ENCODE data around the gene EEF1A1. TPM values are rescaled to one million over a fixed set of nuclear protein-coding genes. Genes with fewer than 3 reads are reported as not detected.
"Not testable (repeated sequence)": the region's sequence is repeated elsewhere in the genome, so short reads cannot be mapped to it uniquely, and the experiment has no call there.

The EEF1A1 gene
- over 10,000 TPM in 11 of 12 donors, 1,000 to 10,000 TPM in 1; 5,408 to 26,661 (median 22,680) TPM for polyA plus RNA-seq (ENCODE audit: insufficient read length in 12 of 12)
- long read RNA-seq, donor 1, full-length matches to known transcripts = 5,324 of 11,071 reads
- long read RNA-seq, donor 1, partial matches to known transcripts = 5,238 of 11,071 reads
- long read RNA-seq, donor 1, other reads (novel, unspliced or antisense) = 509 of 11,071 reads
- long read RNA-seq, donor 2, full-length matches to known transcripts = 10,537 of 15,010 reads
- long read RNA-seq, donor 2, partial matches to known transcripts = 3,937 of 15,010 reads
- long read RNA-seq, donor 2, other reads (novel, unspliced or antisense) = 536 of 15,010 reads
- long read RNA-seq, donor 3, full-length matches to known transcripts = 3,911 of 6,222 reads
- long read RNA-seq, donor 3, partial matches to known transcripts = 1,888 of 6,222 reads
- long read RNA-seq, donor 3, other reads (novel, unspliced or antisense) = 423 of 6,222 reads
- long read RNA-seq, donor 4, full-length matches to known transcripts = 3,295 of 5,325 reads
- long read RNA-seq, donor 4, partial matches to known transcripts = 1,716 of 5,325 reads
- long read RNA-seq, donor 4, other reads (novel, unspliced or antisense) = 314 of 5,325 reads
- long read RNA-seq, donor 5, full-length matches to known transcripts = 7,896 of 12,314 reads
- long read RNA-seq, donor 5, partial matches to known transcripts = 3,752 of 12,314 reads
- long read RNA-seq, donor 5, other reads (novel, unspliced or antisense) = 666 of 12,314 reads
- long read RNA-seq, donor 6, full-length matches to known transcripts = 5,092 of 8,379 reads
- long read RNA-seq, donor 6, partial matches to known transcripts = 2,780 of 8,379 reads
- long read RNA-seq, donor 6, other reads (novel, unspliced or antisense) = 507 of 8,379 reads
- long read RNA-seq, donor 7, full-length matches to known transcripts = 4,188 of 6,217 reads
- long read RNA-seq, donor 7, partial matches to known transcripts = 1,842 of 6,217 reads
- long read RNA-seq, donor 7, other reads (novel, unspliced or antisense) = 187 of 6,217 reads
- long read RNA-seq, donor 8, full-length matches to known transcripts = 8,568 of 13,577 reads
- long read RNA-seq, donor 8, partial matches to known transcripts = 4,202 of 13,577 reads
- long read RNA-seq, donor 8, other reads (novel, unspliced or antisense) = 807 of 13,577 reads
- long read RNA-seq, donor 9, full-length matches to known transcripts = 4,800 of 8,693 reads
- long read RNA-seq, donor 9, partial matches to known transcripts = 3,530 of 8,693 reads
- long read RNA-seq, donor 9, other reads (novel, unspliced or antisense) = 363 of 8,693 reads
- long read RNA-seq, donor 10, full-length matches to known transcripts = 7,405 of 10,857 reads
- long read RNA-seq, donor 10, partial matches to known transcripts = 2,836 of 10,857 reads
- long read RNA-seq, donor 10, other reads (novel, unspliced or antisense) = 616 of 10,857 reads
- long read RNA-seq, donor 11, full-length matches to known transcripts = 10,433 of 15,350 reads
- long read RNA-seq, donor 11, partial matches to known transcripts = 4,068 of 15,350 reads
- long read RNA-seq, donor 11, other reads (novel, unspliced or antisense) = 849 of 15,350 reads

- DNase-seq = peak; percentile 100
These were observed at the start of gene EEF1A1 for GRCh38 chr6:73520688-73521350. EEF1A1 (minus strand) TSS chr6:73521032; CDS start chr6:73520026, 1,006 bp downstream.

- DNase-seq = no peak
These were observed 48.3 kb upstream of the EEF1A1 start for GRCh38 chr6:73569121-73569520.

- DNase-seq = no peak
These were observed 46.2 kb upstream of the EEF1A1 start for GRCh38 chr6:73566954-73567591.

- DNase-seq = not testable (repeated sequence)
These were observed 45.6 kb upstream of the EEF1A1 start for GRCh38 chr6:73566486-73566871.

GRCh38 chr6:73565767-73566485 is 45.1 kb upstream of the EEF1A1 start:
- DNase-seq = no peak

- no peak for DNase-seq
These were observed 43.9 kb upstream of the EEF1A1 start for GRCh38 chr6:73564578-73565345.

- no peak for DNase-seq
These were observed 41.7 kb upstream of the EEF1A1 start for GRCh38 chr6:73562558-73562957.

GRCh38 chr6:73560853-73561407 is 40.1 kb upstream of the EEF1A1 start:
- DNase-seq = no peak

GRCh38 chr6:73560182-73560732 is 39.4 kb upstream of the EEF1A1 start:
- DNase-seq = no peak

GRCh38 chr6:73559399-73559794 is 38.6 kb upstream of the EEF1A1 start:
- DNase-seq = not testable (repeated sequence)

- DNase-seq = no peak
These were observed 38.0 kb upstream of the EEF1A1 start for GRCh38 chr6:73558624-73559398.

- no peak for DNase-seq
These were observed 36.0 kb upstream of the EEF1A1 start for GRCh38 chr6:73556836-73557235.

GRCh38 chr6:73555380-73555949 is 34.6 kb upstream of the EEF1A1 start:
- DNase-seq = not testable (repeated sequence)

- DNase-seq = not testable (repeated sequence)
These were observed 30.3 kb upstream of the EEF1A1 start for GRCh38 chr6:73551115-73551514.

GRCh38 chr6:73548458-73549446 is 27.9 kb upstream of the EEF1A1 start:
- DNase-seq = no peak

Measured in muscle of arm (tissue), 14 donors.